GM19328 (cell line): ENCODE data around the gene EXOC4.
"Not testable (repeated sequence)": the region's sequence is repeated elsewhere in the genome, so short reads cannot be mapped to it uniquely, and the experiment has no call there.

Experiments
- ATAC-seq: cut with Tn5 transposase; IDR thresholded peaks from one replicate; pipeline ENCODE4 v1.9.1; 2021; ENCODE audit warnings: mild to moderate bottlenecking, moderate library complexity; ENCODE audit not compliant: unreplicated experiment

EXOC4 gene

GRCh38 chr7:133313575-133313974, 60.7 kb downstream of the EXOC4 start:
- ATAC-seq: no peak

- ATAC-seq: no peak
These were observed 61.2 kb downstream of the EXOC4 start for GRCh38 chr7:133314084-133314483.

DNA sequence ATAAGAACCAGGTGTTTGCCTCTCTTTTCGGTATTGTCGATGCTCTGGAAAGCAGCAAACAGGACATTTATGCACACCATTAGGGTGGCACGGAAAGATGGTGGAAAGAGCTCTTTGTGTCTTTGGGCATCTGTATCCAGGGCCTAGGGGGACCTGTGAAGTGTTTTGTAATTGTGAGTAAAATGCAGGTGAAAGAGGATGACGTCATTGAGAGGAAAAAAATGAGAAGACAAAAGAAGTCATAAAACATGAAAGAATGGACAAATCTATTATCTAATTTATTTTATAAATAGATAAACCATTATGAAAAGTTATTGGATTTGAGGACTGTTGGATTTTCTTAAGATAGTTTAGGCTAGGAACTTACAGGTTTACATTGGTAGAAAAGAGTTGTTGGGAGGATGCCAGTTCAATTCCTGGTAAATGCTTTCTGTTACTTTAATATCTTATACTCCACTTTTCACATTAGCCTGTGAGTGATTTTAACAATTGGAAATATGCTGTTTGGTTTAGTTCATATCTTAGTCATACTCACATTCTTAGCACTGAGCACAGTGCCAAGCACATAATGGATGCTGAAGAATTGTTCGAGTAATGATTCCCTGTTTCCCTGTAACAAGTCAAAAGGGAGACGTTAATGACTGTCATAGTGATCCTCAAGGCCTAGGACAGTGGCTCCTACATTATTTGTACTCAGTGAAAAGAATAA, 62.6 kb downstream of the EXOC4 start:
- ATAC-seq: no peak

DNA sequence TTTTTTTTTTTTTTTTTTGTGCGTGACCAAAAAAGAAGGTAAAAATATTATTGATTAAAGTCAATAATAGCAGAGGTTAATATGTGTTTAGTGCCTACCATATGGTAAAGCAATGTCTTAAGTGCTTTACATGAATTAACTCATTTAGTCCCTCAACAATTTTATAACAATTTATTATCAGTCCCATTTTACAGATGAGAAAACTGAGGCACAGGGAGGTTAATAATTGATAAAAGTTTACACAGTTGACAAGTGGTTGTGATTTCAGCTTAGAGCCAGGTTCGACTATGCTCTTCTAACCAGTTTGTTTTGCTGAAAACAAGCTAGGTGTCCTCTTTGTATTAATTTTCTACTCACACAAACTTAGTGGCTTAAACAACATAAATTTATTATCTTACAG, 67.0 kb downstream of the EXOC4 start:
- no peak for ATAC-seq

DNA sequence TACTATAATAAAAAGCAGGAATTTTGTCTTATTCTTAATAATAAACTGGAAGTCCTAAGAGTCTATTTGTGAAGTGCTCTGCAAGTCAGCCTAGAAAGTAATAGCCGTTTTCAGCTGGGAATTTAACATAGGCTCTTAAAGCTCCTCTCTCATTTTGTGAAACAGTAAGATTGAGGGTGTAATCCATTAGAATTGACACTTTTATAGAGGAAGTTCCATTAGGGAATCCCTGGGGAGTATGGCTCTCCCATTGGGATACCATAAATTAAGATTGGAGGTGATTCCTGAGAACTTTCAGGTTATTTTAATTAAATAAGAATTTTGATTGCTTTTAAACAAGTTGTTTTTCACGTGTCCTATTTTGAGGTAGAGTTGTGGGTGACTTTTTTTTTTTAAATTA, 68.0 kb downstream of the EXOC4 start:
- no peak for ATAC-seq

DNA sequence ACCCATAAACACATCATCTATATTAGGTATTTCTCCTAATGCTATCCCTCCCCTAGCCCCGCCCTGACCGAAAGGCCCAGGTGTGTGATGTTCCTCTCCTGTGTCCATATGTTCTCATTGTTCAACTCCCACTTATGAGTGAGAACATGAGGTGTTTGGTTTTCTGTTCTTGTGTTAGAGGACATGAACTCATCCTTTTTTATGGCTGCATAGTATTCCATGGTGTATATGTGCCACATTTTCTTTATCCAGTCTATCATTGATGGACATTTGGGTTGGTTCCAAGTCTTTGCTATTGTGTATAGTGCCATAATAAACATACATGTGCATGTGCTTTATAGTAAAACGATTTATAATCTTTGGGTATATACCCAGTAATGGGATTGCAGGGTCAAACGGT, 68.5 kb downstream of the EXOC4 start:
- not testable (repeated sequence) for ATAC-seq

- not testable (repeated sequence) for ATAC-seq
These were observed 73.9 kb downstream of the EXOC4 start for GRCh38 chr7:133326745-133327144.

DNA sequence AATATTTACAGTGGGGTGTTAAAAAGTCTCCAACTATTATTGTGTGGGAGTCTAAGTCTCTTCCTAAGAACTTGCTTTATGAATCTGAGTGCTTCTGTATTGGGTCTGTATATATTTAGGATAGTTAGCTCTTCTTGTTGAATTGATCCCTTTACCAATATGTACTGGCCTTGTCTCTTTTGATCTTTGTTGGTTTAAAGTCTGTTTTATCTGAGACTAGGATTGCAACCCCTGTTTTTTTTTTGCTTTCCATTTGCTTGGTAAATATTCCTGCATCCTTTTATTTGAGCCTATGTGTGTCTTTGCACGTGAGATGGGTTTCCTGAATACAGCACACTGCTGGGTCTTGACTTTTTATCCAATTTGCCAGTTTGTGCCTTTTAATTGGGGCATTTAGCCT, 75.1 kb downstream of the EXOC4 start:
- not testable (repeated sequence) for ATAC-seq

DNA sequence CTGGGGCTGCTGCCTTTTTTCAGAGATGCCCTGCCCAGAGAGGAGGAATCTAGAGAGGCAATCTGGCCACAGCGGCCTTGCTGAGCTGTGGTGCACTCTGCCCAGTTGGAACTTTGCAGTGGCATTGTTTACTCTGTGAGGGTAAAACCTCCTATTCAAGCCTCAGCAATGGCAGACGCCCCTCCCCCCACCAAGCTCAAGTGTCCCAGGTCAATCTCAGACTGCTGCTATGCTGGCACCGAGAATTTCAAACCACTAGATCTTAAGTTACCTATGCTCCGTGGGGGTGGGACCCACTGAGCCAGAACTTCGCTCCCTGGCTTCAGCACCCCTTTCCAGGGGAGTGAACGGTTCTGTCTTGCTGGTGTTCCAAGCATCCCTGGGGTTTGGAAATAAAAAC, 77.2 kb downstream of the EXOC4 start:
- ATAC-seq: no peak

DNA sequence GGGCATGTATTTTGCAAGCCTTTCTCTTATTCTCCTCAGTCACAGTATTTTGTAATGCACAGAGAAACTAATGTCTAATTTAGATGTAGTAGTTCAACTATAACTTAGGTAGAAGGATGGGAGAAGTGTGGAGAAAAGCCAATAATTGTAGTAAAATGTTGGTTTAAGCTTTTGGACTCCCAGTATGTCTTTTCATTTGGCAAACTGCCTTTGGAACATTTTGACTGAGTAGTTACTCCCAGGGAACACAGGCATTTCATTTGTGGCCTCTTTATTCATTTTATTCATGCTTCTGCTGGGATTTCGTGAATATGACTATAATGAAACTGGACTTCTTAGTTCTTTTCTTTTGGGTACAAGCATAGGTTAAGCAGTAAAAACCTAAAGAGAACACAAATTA, 79.0 kb downstream of the EXOC4 start:
- no peak for ATAC-seq

DNA sequence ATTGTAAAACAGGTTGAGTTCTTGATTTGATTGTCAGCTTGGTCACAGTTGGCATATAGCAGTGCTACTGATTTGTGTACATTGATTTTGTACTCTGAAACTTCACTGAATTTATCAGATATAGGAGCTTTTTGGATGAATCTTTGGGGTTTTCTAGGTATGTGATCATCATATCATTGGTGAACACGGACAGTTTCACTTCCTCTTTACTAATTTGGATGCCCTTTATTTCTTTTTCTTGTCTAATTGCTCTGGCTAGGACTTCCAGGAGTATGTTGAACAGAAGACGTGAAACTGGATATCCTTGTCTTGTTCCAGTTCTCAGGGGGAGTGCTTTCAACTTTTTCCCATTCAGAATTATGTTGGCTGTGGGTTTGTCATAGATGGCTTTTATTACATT, 86.9 kb downstream of the EXOC4 start:
- ATAC-seq: no peak

DNA sequence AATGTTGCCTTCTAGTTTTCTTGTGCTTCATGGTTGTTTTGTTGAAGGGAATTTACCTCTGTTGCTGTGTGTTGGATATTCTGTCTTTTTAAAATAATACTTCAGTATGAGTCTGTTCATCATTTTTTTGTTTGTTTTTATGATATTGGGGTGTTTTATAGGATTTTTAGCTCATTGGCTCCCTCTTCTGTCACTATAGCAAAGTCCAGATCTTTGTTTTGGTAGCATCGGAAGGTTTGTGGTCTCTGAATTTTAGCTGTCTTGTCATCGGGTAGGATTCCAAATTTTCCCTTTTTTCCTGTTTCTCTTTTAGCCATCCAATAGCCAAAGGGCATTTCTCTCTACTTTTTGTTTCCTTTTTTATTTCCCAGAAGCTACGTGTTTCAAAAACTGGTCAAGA, 91.4 kb downstream of the EXOC4 start:
- ATAC-seq: no peak

DNA sequence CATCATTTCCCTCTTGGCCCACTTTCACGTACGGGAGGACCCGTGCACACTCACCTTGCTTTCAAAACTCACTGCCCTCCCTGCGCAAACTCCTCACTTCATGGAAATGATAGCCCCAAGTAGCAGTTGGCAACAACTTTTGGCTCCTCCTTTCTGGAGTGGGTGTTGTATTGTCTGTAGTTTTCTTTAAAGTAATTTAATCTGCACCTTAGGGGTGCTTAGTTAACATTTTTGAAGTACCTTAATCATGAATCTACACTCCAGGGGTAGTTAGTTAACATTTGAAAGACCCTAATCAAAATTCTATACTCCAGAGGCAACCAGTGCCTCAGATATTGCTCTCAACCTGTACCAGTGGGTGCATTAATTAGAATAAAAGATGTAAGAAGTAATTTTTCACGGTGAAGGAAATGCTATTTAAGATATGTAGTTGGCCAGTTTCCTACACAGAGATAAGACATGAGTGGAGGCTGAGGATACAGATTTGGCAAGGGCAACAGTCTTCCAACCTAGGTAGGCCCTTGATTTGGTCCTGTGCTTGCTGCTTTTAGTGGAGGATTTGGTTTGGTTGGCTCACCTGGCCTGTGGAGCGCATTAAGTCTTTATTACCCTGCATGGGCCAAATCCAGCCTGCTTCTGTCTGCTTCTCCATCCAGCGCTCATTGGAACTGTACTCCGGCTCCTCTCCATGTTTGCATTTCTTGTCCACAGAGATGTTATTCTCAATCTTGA, 93.0 kb downstream of the EXOC4 start:
- ATAC-seq: no peak

DNA sequence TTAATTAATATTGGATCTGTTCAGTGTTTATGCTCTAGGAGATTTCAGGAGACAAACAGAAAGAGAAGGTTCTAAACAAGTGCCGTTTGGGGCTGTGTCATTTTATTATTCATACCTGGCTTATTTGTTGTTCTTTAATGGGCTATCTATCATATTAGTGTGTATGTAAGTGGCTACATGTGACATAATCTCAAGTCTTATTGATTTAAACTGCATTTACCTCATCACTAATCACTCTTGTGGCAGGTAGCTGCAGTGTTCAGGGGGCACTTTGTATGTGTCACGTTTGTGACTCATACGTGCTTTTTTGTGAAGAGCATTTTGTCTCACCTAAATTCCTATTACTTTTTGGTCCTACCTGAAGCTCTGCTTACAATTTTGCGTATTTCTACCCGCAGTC, 95.4 kb downstream of the EXOC4 start:
- no peak for ATAC-seq

DNA sequence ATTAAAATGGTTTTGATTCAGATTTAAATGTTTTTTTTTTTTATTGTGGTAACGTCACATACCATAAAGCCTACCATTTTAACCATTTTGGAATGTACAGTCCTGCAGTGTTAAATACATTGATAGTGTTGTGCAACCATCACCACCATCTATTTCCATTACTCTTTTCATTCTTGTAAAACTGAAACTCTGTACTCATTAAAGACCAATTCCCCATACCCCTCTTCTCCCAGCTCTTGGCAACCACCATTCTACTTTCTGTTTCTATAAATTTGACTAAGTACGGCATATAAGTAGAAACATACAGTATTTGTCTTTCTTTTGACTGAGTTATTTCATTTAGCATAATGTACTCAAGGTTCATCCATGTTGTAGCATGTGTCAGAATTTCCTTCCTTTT, 96.2 kb downstream of the EXOC4 start:
- ATAC-seq: no peak

GRCh38 chr7:133352430-133352829, 99.6 kb downstream of the EXOC4 start:
- no peak for ATAC-seq

DNA sequence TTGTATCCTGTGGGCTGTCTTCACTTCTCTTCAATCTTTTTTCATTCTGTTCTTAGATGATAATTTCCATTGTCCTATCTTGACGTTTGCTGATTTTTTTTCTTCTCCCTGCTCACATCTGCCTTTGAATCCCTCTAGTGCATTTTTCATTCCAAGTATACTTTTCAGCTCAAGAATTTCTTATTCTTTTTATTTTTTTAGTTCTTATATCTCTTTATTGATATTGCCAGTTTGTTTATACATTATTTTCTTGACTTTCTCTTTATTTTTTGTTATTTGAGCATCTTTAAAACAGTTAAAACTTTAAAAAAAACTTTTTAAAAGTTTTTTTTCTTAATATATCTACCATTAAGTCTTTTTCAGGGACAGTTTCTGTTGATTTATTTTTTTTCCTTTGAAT, 100.9 kb downstream of the EXOC4 start:
- ATAC-seq: no peak

DNA sequence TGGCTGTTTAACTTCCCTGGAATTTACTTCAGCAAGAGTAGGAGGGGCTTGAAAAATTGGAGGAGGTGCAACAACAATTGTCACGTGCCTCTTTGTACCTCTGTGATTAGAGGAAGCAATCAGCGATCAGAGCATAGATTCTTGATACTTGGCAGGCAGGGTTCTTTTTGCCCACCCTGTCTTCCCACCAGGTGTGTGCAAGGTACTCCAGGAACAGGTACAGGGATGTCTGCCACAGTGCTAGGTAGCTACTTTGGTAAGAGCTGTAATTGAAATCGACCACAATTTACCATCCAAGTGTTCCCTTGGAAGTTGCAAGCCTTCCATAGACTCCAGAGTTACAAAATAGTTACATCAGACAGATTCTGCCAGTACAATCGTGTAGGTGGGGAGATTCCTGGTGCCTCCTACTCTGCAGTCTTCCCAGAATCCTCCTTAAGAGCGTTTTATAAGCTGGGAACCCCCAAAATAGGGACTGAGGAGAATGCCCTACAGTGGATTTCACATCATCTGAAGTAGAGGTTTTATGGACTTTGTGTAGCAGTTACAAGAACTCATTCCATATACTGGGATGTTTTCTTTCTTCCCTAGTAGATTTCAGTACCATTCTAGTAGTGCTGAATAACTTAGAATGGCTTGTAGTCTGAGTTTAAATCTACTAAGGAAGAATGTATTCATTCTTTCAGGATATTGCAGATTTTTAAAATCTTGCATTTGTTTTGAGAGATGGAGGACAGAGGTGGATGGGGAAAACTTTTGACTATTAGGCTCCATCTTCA, 101.9 kb downstream of the EXOC4 start:
- ATAC-seq: no peak

GRCh38 chr7:133355325-133355708, 102.4 kb downstream of the EXOC4 start:
- no peak for ATAC-seq

DNA sequence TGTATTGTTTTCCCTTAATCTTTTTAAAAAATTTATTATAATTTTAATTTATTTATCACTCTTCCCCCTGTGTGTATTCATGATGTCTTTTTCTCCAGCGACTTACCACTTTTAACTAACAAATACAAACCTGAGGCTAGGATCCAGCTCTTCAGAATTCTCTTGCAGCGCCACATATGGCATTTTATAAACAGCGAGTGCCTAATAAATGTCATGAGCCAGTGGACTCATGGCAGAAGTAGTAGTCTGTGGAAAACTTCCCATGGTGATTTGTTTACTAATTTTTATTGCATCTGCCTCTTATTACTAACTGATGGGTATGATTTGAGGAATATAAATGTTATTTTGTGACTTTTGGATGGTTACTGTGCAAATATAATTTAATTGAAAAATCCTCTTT, 102.9 kb downstream of the EXOC4 start:
- ATAC-seq: no peak

GRCh38 chr7:133358708-133359107, 105.8 kb downstream of the EXOC4 start:
- no peak for ATAC-seq

- no peak for ATAC-seq
These were observed 106.6 kb downstream of the EXOC4 start for GRCh38 chr7:133359449-133359848.
